Measurements from ENCODE around the gene CD7.
A peak's percentile ranks its signal among the peaks of the same experiment; 100 is the strongest.

The CD7 gene

DNA sequence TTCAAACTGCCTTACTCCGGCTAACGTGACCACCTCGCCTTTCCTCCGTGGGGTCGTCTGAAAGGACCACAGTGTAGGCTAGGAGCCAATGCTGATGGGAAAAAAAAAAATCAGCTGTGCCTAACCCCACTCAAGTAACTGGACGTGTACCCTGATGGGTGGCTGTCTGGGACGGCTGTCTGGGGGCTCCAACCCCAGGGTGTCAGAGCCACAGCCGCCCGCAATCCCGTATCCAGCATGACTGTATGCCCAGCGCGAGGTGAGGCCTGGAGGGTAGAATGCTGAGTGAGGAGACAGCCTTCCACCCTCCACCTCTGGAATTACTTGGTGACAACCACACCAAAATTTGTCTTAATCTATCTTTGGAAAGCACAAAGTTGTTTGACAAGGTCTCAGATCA lies 46.8 kb downstream of the CD7 start:
- CTCF ChIA-PET, result interaction anchor here (0.6 kb wide), 1 partner anchor 174 kb away, joined by 3 read pairs; no protein-coding TSS in a partner anchor

DNA sequence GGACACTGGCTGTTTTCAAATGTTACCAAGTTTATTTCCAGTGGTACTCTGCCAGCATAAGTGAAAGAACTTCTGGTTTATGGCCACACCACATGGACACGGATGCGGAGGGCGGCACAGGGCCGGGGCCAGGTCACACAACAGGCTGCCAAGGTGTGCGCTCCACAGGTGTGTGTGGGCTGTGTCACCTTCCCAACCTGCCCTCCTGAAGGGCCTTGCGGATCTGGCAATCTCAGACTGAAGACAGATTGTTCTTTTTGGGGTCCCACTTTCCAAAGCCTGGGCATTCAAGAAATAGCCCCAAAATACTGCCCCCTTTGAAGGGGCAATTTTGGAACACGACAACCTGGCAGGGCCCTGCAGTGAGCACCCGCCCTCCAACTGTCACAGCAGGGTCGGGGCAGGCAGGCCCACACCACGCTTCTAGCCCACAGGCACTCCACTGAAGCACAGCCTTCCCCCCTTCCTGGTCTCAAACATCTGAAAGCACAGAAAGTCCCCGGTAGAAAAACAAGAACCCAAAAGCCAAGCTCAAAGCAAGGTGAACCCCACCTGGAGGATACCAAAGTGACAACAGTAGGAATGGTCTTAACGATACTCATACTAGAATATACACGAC lies 47.4 kb downstream of the CD7 start:
- Histone ChIP-seq H3K27ac (ENCODE audit: extremely low read depth, low read depth, low read length) (0 out of 2 replicates have a peak overlapping the region, but pooled peaks have one; percentile 17), H3K4me1 (ENCODE audit: control insufficient read depth, insufficient read depth, low read length) (peaks cover 29% of the 10 kb centered on the region)

More for the DNA sequence above, 46.8 kb downstream of the CD7 start:
- H3K4me1 ChIP-seq (ENCODE audit: control insufficient read depth, insufficient read depth, low read length), result peaks cover 29% of the 10 kb centered on the region
- no peaks in the 10 kb centered on the region for H3K9me3 ChIP-seq (ENCODE audit: control insufficient read depth, insufficient read depth, low read depth, low read length)
- peaks cover 28 to 67% of the 10 kb centered on the region in 2 experiments for H3K36me3 ChIP-seq (ENCODE audit: control insufficient read depth in 2 of 2, insufficient read depth in 1 of 2, low read length in 2 of 2)
- no peak overlapping the region for H3K4me3 ChIP-seq (ENCODE audit: low read depth, low read length)
- TF ChIP-seq ZNF654 (tag by site-specific recombination; IDR thresholded peaks at IDR 0.05; ENCODE audit: low read depth) (no peak), ZNF645 (tag by site-specific recombination; IDR thresholded peaks at IDR 0.05) (no peak)
- TF ChIP-seq, protein P1, sequence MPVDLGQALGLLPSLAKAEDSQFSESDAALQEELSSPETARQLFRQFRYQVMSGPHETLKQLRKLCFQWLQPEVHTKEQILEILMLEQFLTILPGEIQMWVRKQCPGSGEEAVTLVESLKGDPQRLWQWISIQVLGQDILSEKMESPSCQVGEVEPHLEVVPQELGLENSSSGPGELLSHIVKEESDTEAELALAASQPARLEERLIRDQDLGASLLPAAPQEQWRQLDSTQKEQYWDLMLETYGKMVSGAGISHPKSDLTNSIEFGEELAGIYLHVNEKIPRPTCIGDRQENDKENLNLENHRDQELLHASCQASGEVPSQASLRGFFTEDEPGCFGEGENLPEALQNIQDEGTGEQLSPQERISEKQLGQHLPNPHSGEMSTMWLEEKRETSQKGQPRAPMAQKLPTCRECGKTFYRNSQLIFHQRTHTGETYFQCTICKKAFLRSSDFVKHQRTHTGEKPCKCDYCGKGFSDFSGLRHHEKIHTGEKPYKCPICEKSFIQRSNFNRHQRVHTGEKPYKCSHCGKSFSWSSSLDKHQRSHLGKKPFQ (tag by site-specific recombination; IDR thresholded peaks at IDR 0.05), result no peak
- 0 out of 2 replicates have a peak overlapping the region, but pooled peaks have one; percentile 17 for H3K27ac ChIP-seq (ENCODE audit: extremely low read depth, low read depth, low read length)
- POLR2A ChIA-PET, result no interaction called here

GRCh38 chr17:82269138-82269881 lies 48.1 kb downstream of the CD7 start:
- Histone ChIP-seq H3K4me3 (ENCODE audit: low read depth, low read length) (no peak overlapping the region), H3K27ac (ENCODE audit: extremely low read depth, low read depth, low read length) (peak overlapping the region; percentile 22; the same call in 1 of the 2 replicates), H3K4me1 (ENCODE audit: control insufficient read depth, insufficient read depth, low read length) (peaks cover 29% of the 10 kb centered on the region), H3K9me3 (ENCODE audit: control insufficient read depth, insufficient read depth, low read depth, low read length) (no peaks in the 10 kb centered on the region), H3K36me3 (ENCODE audit: control insufficient read depth in 2 of 2, insufficient read depth in 1 of 2, low read length in 2 of 2) (peaks cover 41 to 80% of the 10 kb centered on the region in 2 experiments)
- POLR2A ChIA-PET, result interaction anchor here (0.9 to 3.2 kb wide), 6 partner anchors 14 to 68 kb away, joined by 3 to 22 read pairs (median 4); no protein-coding TSS in a partner anchor
- CTCF ChIA-PET, result interaction anchor here (0.5 to 1.0 kb wide), 2 partner anchors 82 to 252 kb away, joined by 3 read pairs; no protein-coding TSS in a partner anchor
- TF ChIP-seq, protein P2, sequence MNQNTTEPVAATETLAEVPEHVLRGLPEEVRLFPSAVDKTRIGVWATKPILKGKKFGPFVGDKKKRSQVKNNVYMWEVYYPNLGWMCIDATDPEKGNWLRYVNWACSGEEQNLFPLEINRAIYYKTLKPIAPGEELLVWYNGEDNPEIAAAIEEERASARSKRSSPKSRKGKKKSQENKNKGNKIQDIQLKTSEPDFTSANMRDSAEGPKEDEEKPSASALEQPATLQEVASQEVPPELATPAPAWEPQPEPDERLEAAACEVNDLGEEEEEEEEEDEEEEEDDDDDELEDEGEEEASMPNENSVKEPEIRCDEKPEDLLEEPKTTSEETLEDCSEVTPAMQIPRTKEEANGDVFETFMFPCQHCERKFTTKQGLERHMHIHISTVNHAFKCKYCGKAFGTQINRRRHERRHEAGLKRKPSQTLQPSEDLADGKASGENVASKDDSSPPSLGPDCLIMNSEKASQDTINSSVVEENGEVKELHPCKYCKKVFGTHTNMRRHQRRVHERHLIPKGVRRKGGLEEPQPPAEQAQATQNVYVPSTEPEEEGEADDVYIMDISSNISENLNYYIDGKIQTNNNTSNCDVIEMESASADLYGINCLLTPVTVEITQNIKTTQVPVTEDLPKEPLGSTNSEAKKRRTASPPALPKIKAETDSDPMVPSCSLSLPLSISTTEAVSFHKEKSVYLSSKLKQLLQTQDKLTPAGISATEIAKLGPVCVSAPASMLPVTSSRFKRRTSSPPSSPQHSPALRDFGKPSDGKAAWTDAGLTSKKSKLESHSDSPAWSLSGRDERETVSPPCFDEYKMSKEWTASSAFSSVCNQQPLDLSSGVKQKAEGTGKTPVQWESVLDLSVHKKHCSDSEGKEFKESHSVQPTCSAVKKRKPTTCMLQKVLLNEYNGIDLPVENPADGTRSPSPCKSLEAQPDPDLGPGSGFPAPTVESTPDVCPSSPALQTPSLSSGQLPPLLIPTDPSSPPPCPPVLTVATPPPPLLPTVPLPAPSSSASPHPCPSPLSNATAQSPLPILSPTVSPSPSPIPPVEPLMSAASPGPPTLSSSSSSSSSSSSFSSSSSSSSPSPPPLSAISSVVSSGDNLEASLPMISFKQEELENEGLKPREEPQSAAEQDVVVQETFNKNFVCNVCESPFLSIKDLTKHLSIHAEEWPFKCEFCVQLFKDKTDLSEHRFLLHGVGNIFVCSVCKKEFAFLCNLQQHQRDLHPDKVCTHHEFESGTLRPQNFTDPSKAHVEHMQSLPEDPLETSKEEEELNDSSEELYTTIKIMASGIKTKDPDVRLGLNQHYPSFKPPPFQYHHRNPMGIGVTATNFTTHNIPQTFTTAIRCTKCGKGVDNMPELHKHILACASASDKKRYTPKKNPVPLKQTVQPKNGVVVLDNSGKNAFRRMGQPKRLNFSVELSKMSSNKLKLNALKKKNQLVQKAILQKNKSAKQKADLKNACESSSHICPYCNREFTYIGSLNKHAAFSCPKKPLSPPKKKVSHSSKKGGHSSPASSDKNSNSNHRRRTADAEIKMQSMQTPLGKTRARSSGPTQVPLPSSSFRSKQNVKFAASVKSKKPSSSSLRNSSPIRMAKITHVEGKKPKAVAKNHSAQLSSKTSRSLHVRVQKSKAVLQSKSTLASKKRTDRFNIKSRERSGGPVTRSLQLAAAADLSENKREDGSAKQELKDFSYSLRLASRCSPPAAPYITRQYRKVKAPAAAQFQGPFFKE (tag by site-specific recombination; IDR thresholded peaks at IDR 0.05; ENCODE audit: borderline replicate concordance), result no peak
- TF ChIP-seq SCRT2 (tag by site-specific recombination; IDR thresholded peaks at IDR 0.05) (peak; percentile 70), ZNF362 (tag by site-specific recombination; IDR thresholded peaks at IDR 0.05) (peak; percentile 4; the same call in 1 of the 2 replicates), ZIC2 (tag by site-specific recombination; IDR thresholded peaks at IDR 0.05) (peak; percentile 91), SCRT1 (tag by site-specific recombination; IDR thresholded peaks at IDR 0.05; ENCODE audit: borderline replicate concordance) (0 out of 2 replicates have a peak, but pooled peaks have one; percentile 43)
- TF ChIP-seq, protein P3, sequence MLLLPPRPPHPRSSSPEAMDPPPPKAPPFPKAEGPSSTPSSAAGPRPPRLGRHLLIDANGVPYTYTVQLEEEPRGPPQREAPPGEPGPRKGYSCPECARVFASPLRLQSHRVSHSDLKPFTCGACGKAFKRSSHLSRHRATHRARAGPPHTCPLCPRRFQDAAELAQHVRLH (tag by site-specific recombination; IDR thresholded peaks at IDR 0.05), result no peak
- TF ChIP-seq, protein P1 (tag by site-specific recombination; IDR thresholded peaks at IDR 0.05), result peak; percentile 70; the same call in 1 of the 2 replicates

More for the DNA sequence above, 47.4 kb downstream of the CD7 start:
- Histone ChIP-seq H3K4me3 (ENCODE audit: low read depth, low read length) (no peak overlapping the region), H3K9me3 (ENCODE audit: control insufficient read depth, insufficient read depth, low read depth, low read length) (no peaks in the 10 kb centered on the region), H3K36me3 (ENCODE audit: control insufficient read depth in 2 of 2, insufficient read depth in 1 of 2, low read length in 2 of 2) (peaks cover 34 to 73% of the 10 kb centered on the region in 2 experiments)
- ChIA-PET CTCF (interaction anchor here (0.6 kb wide), 1 partner anchor 173 kb away, joined by 3 read pairs; no protein-coding TSS in a partner anchor), POLR2A (interaction anchor here (0.9 to 3.2 kb wide), 5 partner anchors 13 to 31 kb away, joined by 3 to 22 read pairs (median 6); no protein-coding TSS in a partner anchor)
- TF ChIP-seq ZNF677 (tag by site-specific recombination; IDR thresholded peaks at IDR 0.05) (peak; percentile 67; the same call in 1 of the 2 replicates), ZNF791 (tag by site-specific recombination; IDR thresholded peaks at IDR 0.05) (no peak), ZNF221 (tag by site-specific recombination; IDR thresholded peaks at IDR 0.05; ENCODE audit: borderline replicate concordance) (no peak), ZNF354C (tag by site-specific recombination; IDR thresholded peaks at IDR 0.05; ENCODE audit: borderline replicate concordance, low read depth) (no peak), FEZF1 (tag by site-specific recombination; IDR thresholded peaks at IDR 0.05) (no peak), ZFP69B (tag by site-specific recombination; IDR thresholded peaks at IDR 0.05) (no peak), SCRT1 (tag by site-specific recombination; IDR thresholded peaks at IDR 0.05; ENCODE audit: borderline replicate concordance) (0 out of 2 replicates have a peak, but pooled peaks have one; percentile 19), ZNF701 (tag by site-specific recombination; IDR thresholded peaks at IDR 0.05) (no peak), SCRT2 (tag by site-specific recombination; IDR thresholded peaks at IDR 0.05) (peak; percentile 62; the same call in 1 of the 2 replicates), KLF9 (tag by site-specific recombination; IDR thresholded peaks at IDR 0.05; ENCODE audit: low read depth) (no peak)

Measured in HEK293 (cell line).